ENCODE data around the gene METTL22.

- TF ChIP-seq CTCF (IDR thresholded peaks at IDR 0.05; ENCODE audit: extremely low read depth in 1 of 2, insufficient read depth in 1 of 2, low read depth in 1 of 2, low read length in 2 of 2), result no peak
- TF ChIP-seq POLR2A (IDR thresholded peaks at IDR 0.05; ENCODE audit: low read depth, low read length), result no peak
- no peak for TF ChIP-seq FOS (IDR thresholded peaks at IDR 0.05; ENCODE audit: borderline replicate concordance, insufficient read depth, low read length)
- TF ChIP-seq MAX (IDR thresholded peaks at IDR 0.05; ENCODE audit: insufficient read depth, insufficient read length), result no peak
- no peak for TF ChIP-seq MYC (IDR thresholded peaks at IDR 0.05; ENCODE audit: low read depth, low read length)
- TF ChIP-seq POLR2AphosphoS5 (IDR thresholded peaks at IDR 0.05; ENCODE audit: insufficient read depth, low read depth, low read length), result no peak
Measured at GRCh38 chr16:8642146-8642545, 20.6 kb downstream of the METTL22 start.
